ENCODE results near the gene TMEM270.

DNA sequence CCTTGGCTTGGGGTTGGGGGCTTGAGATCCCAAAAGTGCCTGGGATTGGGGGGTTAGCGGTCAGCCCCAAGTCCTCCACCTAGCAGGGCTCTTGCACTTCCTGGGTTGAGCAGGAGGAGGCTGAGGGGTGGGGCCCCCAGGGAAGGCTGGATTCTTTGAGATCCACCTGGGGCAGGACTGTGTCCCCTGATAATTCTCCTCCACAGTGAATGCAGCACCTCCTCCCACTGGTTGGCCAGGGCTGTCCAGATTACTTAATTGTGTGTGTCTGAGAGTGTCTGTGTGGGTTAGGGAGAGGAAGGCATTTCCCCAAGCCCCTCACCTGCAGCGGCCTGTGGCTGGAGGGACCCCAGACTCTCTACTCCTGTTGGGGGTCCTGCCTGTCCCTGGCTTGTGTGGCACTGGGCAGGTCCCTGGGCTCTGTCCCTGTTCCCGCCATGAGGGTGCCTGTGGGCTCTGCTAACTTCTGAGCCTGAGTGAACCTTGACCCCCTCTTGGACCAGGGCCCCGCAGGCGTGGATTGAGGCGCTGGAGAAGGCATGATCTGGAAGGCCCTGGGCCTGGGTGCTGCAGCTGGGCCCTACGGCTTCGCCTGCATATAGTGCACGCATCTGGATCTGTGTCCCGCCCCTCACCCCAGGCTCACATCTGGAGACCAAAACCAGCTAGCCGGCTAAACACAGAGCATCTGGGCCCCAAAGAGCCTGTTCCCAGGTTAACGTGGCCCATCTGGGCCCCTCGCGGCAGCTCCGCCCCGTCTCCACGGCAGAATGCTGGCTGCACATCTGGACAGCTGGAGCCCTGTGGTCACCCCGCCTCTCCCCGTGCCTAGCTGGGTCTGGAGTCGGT lies 10.4 kb downstream of the TMEM270 start:
- TF ChIP-seq CTCF (IDR thresholded peaks at IDR 0.05) (no peak), EP300 (IDR thresholded peaks at IDR 0.05) (no peak), POLR2A (IDR thresholded peaks at IDR 0.05) (no peak)
